Activated CD8-positive, alpha-beta T cell treated with anti-CD3 and anti-CD28 coated beads for 36 hours (primary cell): Measurements from ENCODE around the gene MSANTD1. TPM values are rescaled to one million over a fixed set of nuclear protein-coding genes. Genes with fewer than 3 reads are reported as not detected.

ENCODE experiments used
- ATAC-seq: fragments of 200-7000 bp; cut with Tn5 transposase; one replicate; pipeline ENCODE4 v1.10.0; 2021; ENCODE audit warnings: mild to moderate bottlenecking, moderate library complexity
- CTCF ChIA-PET: fragments of 350-600 bp; sonication (Branson Sonifier 250); formaldehyde crosslinking; loops from one replicate; lab custom pipeline; 2021; ENCODE audit warnings: antibody characterized with exemption; lab: Charles Lee
- POLR2A ChIA-PET: fragments of 350-600 bp; sonication (Branson Sonifier 250); formaldehyde crosslinking; loops from one replicate; lab custom pipeline; 2021; ENCODE audit warnings: antibody characterized with exemption; lab: Charles Lee
- DNase-seq: peaks from one replicate; pipeline ENCODE4 v3.0.0-alpha.2; 2020
- H3K27ac Mint-ChIP-seq: one replicate; pipeline ENCODE4 v1.8.0; 2021; ENCODE audit warnings: mild to moderate bottlenecking, mixed read lengths
- H3K27me3 Mint-ChIP-seq: one replicate; pipeline ENCODE4 v1.8.0; 2021; ENCODE audit warnings: mixed read lengths
- H3K36me3 Mint-ChIP-seq: one replicate; pipeline ENCODE4 v1.8.0; 2021; ENCODE audit warnings: low read depth, mixed read lengths
- H3K4me1 Mint-ChIP-seq: one replicate; pipeline ENCODE4 v1.8.0; 2021; ENCODE audit warnings: low read depth, mixed read lengths
- H3K4me3 Mint-ChIP-seq: one replicate; pipeline ENCODE4 v1.8.0; 2021; ENCODE audit warnings: mild to moderate bottlenecking, moderate library complexity, mixed read lengths
- H3K9me3 Mint-ChIP-seq: one replicate; pipeline ENCODE4 v1.8.0; 2021; ENCODE audit warnings: mixed read lengths
- intact Hi-C: fragments of 100-400 bp; cut with micrococcal nuclease; formaldehyde crosslinking; loops from one replicate; pipeline ENCODE4 v1.10.0; 2022
- total RNA-seq, 2 experiments: library from RNA; stranded (reverse); gene quantifications; one replicate each; pipeline ENCODE4 v1.2.3, GENCODE V29; 2021
- TF ChIP-seq, protein P1 (sequence below): fragments of 200-600 bp; IDR thresholded peaks from one replicate; pipeline ENCODE4 v1.8.0; 2022; ENCODE audit warnings: antibody characterized with exemption, mild to moderate bottlenecking

MSANTD1 gene
- total RNA-seq, 2 experiments from 2014 or later, result 0.43 TPM

DNA sequence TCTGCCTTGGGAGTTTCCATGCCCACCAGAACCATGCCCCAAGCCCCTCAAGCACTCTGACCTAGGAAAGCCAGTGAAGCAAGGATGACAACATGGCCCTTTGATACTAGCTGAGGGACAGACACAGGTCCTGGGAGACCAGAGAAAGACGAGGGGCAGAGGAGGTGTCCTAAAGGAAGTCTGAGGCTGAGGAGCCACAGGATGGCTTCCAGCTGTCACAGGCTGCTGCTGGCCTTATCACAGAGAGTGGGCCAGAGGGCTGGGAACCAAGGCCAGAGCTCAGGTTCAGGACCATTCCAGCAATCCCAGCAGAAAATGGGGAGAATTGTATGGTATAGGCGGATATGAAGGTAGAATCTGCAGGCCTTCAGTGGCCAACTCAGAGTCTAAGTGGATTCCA lies 31.7 kb upstream of the MSANTD1 start:
- ATAC-seq, result no peak
- DNase-seq, result no peak
- ChIA-PET CTCF (no interaction called here), POLR2A (interaction anchor here (0.6 kb wide), 1 partner anchor 15 kb away, joined by 3 read pairs; no protein-coding TSS in a partner anchor)
- intact Hi-C loops, result no loop called here
- no peak overlapping the region for H3K4me3 Mint-ChIP-seq
- peaks cover 2% of the 10 kb centered on the region for H3K4me1 Mint-ChIP-seq
- H3K27ac Mint-ChIP-seq, result no peak overlapping the region
- no peaks in the 10 kb centered on the region for H3K9me3 Mint-ChIP-seq
- H3K27me3 Mint-ChIP-seq, result no peaks in the 10 kb centered on the region
- H3K36me3 Mint-ChIP-seq, result peaks cover 36% of the 10 kb centered on the region
- TF ChIP-seq, protein P1, sequence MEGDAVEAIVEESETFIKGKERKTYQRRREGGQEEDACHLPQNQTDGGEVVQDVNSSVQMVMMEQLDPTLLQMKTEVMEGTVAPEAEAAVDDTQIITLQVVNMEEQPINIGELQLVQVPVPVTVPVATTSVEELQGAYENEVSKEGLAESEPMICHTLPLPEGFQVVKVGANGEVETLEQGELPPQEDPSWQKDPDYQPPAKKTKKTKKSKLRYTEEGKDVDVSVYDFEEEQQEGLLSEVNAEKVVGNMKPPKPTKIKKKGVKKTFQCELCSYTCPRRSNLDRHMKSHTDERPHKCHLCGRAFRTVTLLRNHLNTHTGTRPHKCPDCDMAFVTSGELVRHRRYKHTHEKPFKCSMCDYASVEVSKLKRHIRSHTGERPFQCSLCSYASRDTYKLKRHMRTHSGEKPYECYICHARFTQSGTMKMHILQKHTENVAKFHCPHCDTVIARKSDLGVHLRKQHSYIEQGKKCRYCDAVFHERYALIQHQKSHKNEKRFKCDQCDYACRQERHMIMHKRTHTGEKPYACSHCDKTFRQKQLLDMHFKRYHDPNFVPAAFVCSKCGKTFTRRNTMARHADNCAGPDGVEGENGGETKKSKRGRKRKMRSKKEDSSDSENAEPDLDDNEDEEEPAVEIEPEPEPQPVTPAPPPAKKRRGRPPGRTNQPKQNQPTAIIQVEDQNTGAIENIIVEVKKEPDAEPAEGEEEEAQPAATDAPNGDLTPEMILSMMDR, result no peak

DNA sequence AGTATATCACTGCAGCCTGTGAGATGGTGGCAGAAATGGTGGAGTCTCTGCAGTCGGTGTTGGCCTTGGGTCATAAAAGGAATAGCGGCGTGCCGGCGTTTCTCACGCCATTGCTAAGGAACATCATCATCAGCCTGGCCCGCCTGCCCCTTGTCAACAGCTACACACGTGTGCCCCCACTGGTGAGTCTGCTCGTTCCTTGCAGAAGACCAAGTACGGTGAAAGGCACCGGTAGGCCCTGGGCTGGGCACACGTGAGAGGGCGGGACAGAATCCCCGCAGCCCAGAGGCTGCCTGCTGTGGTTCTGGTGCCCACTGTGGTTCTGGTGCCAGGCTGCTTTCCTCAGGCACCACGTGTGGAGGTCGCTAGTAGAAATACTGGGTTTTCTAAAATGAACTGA lies 31.2 kb upstream of the MSANTD1 start:
- CTCF ChIA-PET, result no interaction called here
- H3K4me3 Mint-ChIP-seq, result no peak overlapping the region
- DNase-seq (no peak), ATAC-seq (no peak)
- peaks cover 2% of the 10 kb centered on the region for H3K4me1 Mint-ChIP-seq
- H3K27me3 Mint-ChIP-seq, result no peaks in the 10 kb centered on the region
- H3K36me3 Mint-ChIP-seq, result peaks cover 32% of the 10 kb centered on the region
- TF ChIP-seq, protein P1, result no peak
- POLR2A ChIA-PET, result interaction anchor here (0.6 to 0.7 kb wide), 2 partner anchors 16 to 60 kb away, joined by 3 read pairs; no protein-coding TSS in a partner anchor
- intact Hi-C loops, result no loop called here
- H3K9me3 Mint-ChIP-seq, result no peaks in the 10 kb centered on the region
- no peak overlapping the region for H3K27ac Mint-ChIP-seq

DNA sequence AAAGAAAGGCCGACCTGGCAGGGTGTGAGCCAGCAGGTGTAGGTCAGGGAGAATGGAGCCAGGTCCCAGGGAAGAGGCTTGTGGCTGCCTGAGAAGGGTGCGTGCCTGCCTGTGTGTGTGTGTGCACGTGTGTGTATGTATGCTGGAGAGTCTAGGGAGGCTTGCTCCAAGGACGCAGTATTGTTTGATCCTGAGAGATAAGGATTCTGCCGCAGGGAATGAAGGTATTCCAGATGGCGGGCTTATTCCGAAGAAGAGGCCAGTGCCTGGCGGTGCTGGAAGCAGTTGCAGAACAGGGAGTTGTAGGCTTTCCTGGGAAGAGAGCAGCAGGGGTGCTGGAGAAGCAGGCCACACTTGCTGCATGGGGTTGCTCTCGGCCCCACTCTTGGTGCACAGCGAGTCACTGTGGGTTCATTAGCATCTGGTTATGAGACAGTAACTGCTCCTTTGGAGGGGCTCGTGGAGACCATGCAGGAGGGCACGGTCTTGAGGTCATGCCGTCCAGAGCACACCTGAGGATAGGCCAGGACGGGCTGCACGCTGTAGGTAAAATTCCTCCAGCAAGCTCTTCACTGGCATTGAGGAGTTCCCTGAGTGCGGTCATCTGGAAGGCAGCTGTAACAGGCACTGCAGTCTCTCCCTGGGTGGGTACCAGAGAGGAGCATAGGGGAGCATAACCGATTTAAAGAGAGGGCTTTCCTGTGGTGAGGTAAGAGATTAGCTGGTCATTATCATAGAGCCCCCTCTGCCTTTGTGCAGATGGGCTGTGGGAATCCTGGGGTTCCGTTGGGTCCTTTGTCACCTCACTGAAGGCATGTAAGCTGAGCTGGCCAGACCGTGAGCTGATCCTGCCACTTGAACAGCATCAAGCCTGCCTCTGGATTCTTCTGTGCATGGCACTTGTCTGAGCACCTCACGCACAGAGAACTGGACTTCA lies 29.9 kb upstream of the MSANTD1 start:
- CTCF ChIA-PET, result no interaction called here
- intact Hi-C loops, result no loop called here
- Mint-ChIP-seq H3K4me3 (no peak overlapping the region), H3K36me3 (peaks cover 30% of the 10 kb centered on the region), H3K9me3 (no peaks in the 10 kb centered on the region), H3K27me3 (no peaks in the 10 kb centered on the region), H3K4me1 (peaks cover 2% of the 10 kb centered on the region), H3K27ac (no peak overlapping the region)
- POLR2A ChIA-PET, result no interaction called here
- TF ChIP-seq, protein P1, result no peak
- DNase-seq (no peak), ATAC-seq (no peak)

DNA sequence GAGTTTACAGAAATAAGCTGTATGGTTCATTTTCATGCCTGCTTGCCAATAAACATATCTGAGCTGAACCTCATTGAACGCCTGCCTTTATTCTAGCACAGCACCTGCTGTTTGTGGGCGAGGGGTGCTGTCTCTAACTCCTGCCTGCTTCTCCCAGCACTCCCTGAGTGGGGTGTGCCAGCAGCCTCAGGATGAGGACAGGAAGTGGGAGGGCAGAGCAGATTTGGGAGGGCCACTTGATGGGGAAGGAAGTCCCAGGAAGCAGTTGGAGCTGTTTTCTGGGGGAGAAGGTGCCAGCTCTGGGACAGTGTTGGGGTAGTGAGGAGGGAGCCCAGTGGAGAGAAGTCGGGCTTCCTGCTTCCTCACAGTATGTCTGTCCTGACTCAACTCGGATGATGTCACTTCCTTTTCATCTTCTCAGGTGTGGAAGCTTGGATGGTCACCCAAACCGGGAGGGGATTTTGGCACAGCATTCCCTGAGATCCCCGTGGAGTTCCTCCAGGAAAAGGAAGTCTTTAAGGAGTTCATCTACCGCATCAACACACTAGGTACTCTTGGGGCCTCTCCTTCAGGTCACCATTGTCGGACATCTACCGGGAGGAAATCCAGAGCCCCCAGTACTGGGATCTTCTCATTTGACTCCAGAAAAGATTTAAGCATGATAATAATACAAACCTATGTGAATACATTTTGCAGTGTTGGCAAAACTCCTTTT lies 29.0 kb upstream of the MSANTD1 start:
- ChIA-PET CTCF (no interaction called here), POLR2A (no interaction called here)
- ATAC-seq (no peak), DNase-seq (no peak)
- Mint-ChIP-seq H3K4me1 (peaks cover 2% of the 10 kb centered on the region), H3K27ac (no peak overlapping the region), H3K36me3 (peaks cover 28% of the 10 kb centered on the region), H3K27me3 (no peaks in the 10 kb centered on the region), H3K4me3 (no peak overlapping the region), H3K9me3 (no peaks in the 10 kb centered on the region)
- TF ChIP-seq, protein P1, result no peak
- intact Hi-C loops, result no loop called here
